ENCODE data around the gene TSSK6. TPM values are rescaled to one million over a fixed set of nuclear protein-coding genes. Genes with fewer than 3 reads are reported as not detected.

The TSSK6 gene
- total RNA-seq, 4 donors from 2014 or later = 1.9 to 3.8 (median 3.0) TPM

DNA sequence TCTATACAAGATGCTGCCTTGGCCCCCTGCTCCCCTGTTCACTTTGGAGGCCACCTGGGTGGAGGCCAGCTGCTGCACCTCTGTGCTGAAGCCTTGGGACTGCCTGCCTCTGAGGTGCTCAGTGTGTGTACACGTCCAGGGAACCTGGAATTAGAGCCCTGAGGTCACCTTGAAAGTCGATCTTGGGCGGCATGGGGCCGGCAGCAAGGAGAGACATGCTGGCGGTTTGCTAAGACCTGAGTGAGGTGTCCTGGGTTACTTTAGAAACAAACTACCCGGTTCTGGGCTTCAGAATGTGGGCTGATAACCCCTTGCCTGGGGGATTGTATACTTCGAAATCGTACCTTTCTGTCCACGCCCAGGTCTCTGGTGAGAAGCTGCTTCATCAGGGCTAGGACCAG lies 25.5 kb downstream of the TSSK6 start:
- Histone ChIP-seq H3K27ac (peak overlapping the region; percentile 84), H3K9me3 (no peaks in the 10 kb centered on the region), H3K4me1 (peaks cover 58% of the 10 kb centered on the region), H3K27me3 (no peaks in the 10 kb centered on the region), H3K36me3 (peaks cover 34% of the 10 kb centered on the region), H3K4me3 (peak overlapping the region; percentile 27)
- no peak for TF ChIP-seq EP300 (IDR thresholded peaks at IDR 0.05)
- TF ChIP-seq, protein P1, sequence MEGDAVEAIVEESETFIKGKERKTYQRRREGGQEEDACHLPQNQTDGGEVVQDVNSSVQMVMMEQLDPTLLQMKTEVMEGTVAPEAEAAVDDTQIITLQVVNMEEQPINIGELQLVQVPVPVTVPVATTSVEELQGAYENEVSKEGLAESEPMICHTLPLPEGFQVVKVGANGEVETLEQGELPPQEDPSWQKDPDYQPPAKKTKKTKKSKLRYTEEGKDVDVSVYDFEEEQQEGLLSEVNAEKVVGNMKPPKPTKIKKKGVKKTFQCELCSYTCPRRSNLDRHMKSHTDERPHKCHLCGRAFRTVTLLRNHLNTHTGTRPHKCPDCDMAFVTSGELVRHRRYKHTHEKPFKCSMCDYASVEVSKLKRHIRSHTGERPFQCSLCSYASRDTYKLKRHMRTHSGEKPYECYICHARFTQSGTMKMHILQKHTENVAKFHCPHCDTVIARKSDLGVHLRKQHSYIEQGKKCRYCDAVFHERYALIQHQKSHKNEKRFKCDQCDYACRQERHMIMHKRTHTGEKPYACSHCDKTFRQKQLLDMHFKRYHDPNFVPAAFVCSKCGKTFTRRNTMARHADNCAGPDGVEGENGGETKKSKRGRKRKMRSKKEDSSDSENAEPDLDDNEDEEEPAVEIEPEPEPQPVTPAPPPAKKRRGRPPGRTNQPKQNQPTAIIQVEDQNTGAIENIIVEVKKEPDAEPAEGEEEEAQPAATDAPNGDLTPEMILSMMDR (IDR thresholded peaks at IDR 0.05) = no peak
- TF ChIP-seq POLR2AphosphoS5 (IDR thresholded peaks at IDR 0.05) = no peak
- TF ChIP-seq POLR2A (IDR thresholded peaks at IDR 0.05) = no peak
- 49% methylated on average over 3 of the region's 9 CpGs for WGBS
- peak in 1 of 2 donors; percentile 75 for DNase-seq (ENCODE audit: low spot score in 2 of 2)

DNA sequence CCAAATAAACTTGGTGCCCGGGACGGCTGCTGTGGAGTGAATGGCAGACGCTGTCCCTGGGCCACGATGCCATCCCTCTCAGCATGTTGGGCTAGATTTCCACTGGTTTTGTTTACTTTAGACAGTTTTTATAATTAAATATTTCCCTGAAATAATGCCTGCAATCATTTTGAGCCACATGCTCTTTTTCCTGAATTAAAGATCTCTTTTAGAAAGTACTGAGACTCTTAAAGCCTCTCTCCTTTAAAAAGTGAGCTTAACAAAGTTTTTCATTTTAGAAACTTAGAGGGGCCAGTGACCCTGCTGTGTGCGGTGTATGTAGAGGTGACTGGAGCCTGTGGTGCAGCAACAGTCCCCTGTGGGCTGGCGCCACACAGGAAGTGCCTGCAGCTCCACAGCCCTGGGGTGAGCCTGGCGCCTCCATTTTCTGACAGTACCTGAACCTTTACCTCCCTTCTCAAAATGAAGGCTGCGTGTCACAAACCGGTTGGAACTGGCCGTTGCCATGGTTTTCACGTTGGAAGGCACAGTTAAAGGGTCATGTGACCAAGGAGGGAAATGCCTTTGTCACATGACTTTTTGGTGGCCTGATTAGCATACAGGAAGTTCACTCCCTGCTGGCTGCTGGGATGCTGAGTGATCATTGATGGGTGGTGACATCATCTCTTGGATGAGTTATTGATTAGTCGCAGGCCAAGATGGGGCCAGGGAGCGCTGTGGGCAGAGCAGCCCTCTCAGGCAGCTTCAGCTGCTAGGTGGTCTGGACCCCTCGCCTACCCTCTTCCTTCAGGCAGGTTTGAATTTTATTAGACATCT lies 26.3 kb downstream of the TSSK6 start:
- H3K4me1 ChIP-seq = peaks cover 60% of the 10 kb centered on the region
- H3K27ac ChIP-seq = peak overlapping the region; percentile 84
- H3K36me3 ChIP-seq = peaks cover 27% of the 10 kb centered on the region
- DNase-seq (ENCODE audit: low spot score in 2 of 2) = peak; percentile 88 to 90
- 12% methylated on average over 14 of the region's 14 CpGs for WGBS
- no peaks in the 10 kb centered on the region for H3K27me3 ChIP-seq
- no peak for TF ChIP-seq POLR2A (IDR thresholded peaks at IDR 0.05)
- peak in 2 of 3 donors; percentile 17 to 79 for TF ChIP-seq POLR2AphosphoS5 (IDR thresholded peaks at IDR 0.05)
- TF ChIP-seq, protein P1 (IDR thresholded peaks at IDR 0.05) = no peak
- H3K9me3 ChIP-seq = no peaks in the 10 kb centered on the region
- peak overlapping the region; percentile 27 for H3K4me3 ChIP-seq

DNA sequence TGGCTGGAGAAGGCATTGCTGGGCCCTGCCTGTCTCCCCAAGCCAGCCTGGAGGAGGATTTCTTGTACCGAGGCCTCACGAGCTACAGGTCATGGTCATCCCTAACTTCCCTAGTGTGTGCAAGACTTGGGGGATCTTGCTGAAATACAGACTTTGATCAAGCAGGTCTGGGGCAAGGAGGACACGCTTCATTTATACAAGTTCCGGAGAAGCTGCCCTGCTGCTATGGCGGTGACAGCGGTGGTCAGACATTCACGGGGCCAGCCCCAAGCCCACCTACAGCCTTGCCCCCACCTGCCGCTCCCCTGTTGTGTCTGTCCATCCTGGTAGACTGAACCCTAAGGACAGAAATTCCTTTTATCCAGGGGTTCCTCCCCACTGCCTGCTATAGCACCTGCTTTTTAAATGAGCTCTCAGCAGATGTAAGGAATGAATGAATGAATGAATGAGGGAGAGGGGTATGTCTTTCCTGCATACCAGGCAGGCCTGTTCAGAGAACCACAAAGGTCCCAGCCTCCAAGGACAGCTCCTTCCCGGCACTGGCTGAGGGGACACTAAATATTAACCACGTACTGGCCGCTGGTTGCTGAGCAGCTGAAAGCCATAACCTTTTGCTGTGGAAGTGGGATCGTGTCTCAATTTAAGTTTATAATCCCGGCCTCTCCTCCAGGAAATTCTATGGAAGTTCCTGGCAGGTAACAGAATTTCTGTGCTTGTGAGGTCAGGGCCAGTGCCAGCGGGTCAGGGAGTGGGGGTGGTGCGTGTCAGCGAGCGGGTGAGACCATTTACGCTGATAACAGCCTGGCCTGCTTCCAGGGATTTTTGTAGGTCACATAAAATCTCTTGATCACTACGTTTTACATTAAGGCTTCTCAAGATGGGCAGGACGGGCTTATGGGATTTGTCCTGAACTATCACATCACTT lies 27.1 kb downstream of the TSSK6 start:
- Histone ChIP-seq H3K27ac (peak overlapping the region; percentile 84), H3K36me3 (peaks cover 21% of the 10 kb centered on the region), H3K4me1 (peaks cover 60% of the 10 kb centered on the region), H3K4me3 (no peak overlapping the region), H3K27me3 (no peaks in the 10 kb centered on the region), H3K9me3 (no peaks in the 10 kb centered on the region)
- TF ChIP-seq EP300 (IDR thresholded peaks at IDR 0.05) (no peak), POLR2A (IDR thresholded peaks at IDR 0.05) (no peak), POLR2AphosphoS5 (IDR thresholded peaks at IDR 0.05) (no peak)
- TF ChIP-seq, protein P1 (IDR thresholded peaks at IDR 0.05) = peak in 1 of 2 donors; percentile 2
- WGBS = 51% methylated on average over 16 of the region's 20 CpGs
- DNase-seq (ENCODE audit: low spot score in 2 of 2) = peak in 1 of 2 donors; percentile 70

DNA sequence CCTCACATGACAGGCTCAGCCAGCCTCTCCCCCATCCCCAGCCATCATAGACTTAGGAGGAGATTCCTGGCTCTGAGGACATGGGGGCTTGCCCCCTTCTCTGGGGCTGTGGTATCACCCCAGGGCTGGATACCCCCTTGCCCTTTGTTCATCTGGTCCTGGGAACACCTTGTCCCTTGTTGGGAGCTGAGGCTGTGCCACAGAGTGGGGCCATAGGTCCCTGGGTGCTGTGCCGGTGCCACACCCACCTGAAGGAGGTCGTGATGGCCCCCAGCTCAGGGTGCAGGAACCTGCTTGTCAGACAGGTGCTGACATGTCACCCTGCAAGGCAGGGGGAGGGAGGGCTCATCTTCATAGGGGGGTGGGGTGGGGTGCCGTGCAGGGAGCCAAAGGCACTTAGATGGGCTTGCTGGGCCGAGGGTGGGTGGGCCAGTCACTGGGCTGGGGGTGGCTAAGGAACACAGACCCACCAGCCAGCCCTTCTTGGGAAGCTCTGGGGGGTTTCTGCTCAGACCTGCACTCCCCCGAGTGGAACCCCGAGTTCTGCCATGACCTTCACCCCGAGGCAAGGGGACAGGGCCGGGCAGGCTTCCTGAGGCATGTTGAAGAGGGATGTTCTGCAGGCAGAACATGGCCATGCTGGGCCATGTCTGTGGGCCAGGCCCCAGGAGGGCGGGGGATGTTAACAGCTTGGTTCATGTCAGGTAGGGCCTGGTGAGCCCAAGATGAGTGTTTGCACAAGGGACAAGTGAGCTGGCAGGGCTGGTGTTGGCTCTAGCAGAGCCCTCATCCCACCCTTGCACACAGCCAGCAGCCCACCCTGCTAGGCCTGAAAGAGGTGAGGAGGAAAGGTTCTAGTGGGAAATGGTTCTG lies 28.0 kb downstream of the TSSK6 start:
- Histone ChIP-seq H3K27me3 (no peaks in the 10 kb centered on the region), H3K4me3 (no peak overlapping the region), H3K4me1 (peaks cover 60% of the 10 kb centered on the region), H3K9me3 (no peaks in the 10 kb centered on the region), H3K27ac (no peak overlapping the region), H3K36me3 (peaks cover 20% of the 10 kb centered on the region)
- DNase-seq (ENCODE audit: low spot score in 2 of 2) = peak in 1 of 2 donors; percentile 66
- 62% methylated on average over 7 of the region's 9 CpGs for WGBS
- TF ChIP-seq, protein P1 (IDR thresholded peaks at IDR 0.05) = no peak
- no peak for TF ChIP-seq POLR2AphosphoS5 (IDR thresholded peaks at IDR 0.05)
- no peak for TF ChIP-seq EP300 (IDR thresholded peaks at IDR 0.05)
- no peak for TF ChIP-seq POLR2A (IDR thresholded peaks at IDR 0.05)
